ENCODE measurements around the gene SNRNP27. TPM values are rescaled to one million over a fixed set of nuclear protein-coding genes. Genes with fewer than 3 reads are reported as not detected.

The SNRNP27 gene
- total RNA-seq, 2 experiments from 2014 or later: 54.3 to 57.9 TPM

DNA sequence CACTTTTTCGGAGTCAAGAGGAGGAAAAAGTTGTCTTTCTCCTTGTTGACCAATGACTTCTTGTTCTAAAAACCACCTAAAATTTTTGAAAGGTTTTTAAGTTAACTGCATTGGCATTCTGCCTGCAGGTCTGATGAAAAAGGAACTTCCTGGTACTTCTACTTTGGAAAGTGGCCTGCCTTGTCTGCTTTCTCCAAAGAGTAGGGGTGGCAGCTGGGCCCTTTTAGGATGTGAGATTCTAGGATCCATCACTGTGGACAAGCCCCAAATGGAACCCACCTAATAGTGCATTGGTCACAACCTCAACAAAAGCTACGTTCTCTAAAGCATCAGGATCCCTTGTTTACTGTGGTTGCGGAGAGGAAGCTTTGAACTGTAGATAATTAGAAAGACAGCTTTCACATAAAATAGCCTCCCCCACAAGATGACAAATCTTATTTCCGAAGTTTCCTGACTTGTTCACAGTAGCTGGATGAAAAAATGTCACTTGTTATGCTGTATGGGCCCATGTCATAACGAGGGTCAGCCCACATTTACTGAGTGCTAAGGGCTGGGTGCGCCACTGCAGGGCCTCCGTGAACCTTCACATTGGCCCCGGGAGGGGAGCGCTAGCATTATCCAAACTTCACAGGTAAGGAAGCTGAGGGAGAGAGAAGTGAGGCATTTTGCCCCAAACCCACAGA is 50.2 kb downstream of the SNRNP27 start:
- Mint-ChIP-seq H3K36me3 (ENCODE audit: low read depth) (peaks cover 5% of the 10 kb centered on the region), H3K9me3 (no peaks in the 10 kb centered on the region), H3K27me3 (no peaks in the 10 kb centered on the region), H3K4me3 (no peak overlapping the region), H3K4me1 (ENCODE audit: low read depth) (peaks cover 37% of the 10 kb centered on the region), H3K27ac (no peak overlapping the region)
- TF ChIP-seq, protein P1, sequence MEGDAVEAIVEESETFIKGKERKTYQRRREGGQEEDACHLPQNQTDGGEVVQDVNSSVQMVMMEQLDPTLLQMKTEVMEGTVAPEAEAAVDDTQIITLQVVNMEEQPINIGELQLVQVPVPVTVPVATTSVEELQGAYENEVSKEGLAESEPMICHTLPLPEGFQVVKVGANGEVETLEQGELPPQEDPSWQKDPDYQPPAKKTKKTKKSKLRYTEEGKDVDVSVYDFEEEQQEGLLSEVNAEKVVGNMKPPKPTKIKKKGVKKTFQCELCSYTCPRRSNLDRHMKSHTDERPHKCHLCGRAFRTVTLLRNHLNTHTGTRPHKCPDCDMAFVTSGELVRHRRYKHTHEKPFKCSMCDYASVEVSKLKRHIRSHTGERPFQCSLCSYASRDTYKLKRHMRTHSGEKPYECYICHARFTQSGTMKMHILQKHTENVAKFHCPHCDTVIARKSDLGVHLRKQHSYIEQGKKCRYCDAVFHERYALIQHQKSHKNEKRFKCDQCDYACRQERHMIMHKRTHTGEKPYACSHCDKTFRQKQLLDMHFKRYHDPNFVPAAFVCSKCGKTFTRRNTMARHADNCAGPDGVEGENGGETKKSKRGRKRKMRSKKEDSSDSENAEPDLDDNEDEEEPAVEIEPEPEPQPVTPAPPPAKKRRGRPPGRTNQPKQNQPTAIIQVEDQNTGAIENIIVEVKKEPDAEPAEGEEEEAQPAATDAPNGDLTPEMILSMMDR (IDR thresholded peaks at IDR 0.05): no peak
- ATAC-seq: no peak
- no peak for DNase-seq
- CTCF ChIA-PET: interaction anchor here (1.3 to 1.4 kb wide), 2 partner anchors 12 kb away, joined by 3 to 6 read pairs; no protein-coding TSS in a partner anchor
- POLR2A ChIA-PET: interaction anchor here (1.0 to 1.3 kb wide), 2 partner anchors 8 to 11 kb away, joined by 3 to 4 read pairs; no protein-coding TSS in a partner anchor
- intact Hi-C loops (cut with micrococcal nuclease): no loop called here

DNA sequence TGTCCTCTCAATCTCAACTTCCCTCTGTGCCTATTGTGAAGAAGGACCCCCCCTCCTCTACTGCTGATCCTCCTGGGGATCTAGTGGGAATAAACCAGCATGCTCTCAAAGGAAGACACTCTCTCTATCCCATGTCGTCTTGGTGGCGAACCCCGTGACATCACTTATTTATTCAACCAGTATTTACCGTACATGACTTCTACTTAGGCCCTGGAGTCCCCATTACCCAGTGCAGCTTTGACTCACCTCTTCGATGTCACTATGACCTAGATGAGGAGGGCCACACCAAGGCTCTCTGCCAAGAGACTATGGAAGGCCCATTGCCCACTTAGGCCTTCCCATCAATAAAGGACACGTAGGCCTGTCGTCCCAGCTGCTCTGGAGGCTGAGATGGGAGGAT is 51.0 kb downstream of the SNRNP27 start:
- H3K9me3 Mint-ChIP-seq: no peaks in the 10 kb centered on the region
- no peak overlapping the region for H3K4me3 Mint-ChIP-seq
- intact Hi-C loops (cut with micrococcal nuclease): no loop called here
- no peaks in the 10 kb centered on the region for H3K27me3 Mint-ChIP-seq
- H3K36me3 Mint-ChIP-seq (ENCODE audit: low read depth): peaks cover under 1% of the 10 kb centered on the region
- H3K27ac Mint-ChIP-seq: no peak overlapping the region
- ChIA-PET CTCF (interaction anchor here (1.3 to 1.4 kb wide), 2 partner anchors 11 to 12 kb away, joined by 3 to 6 read pairs; no protein-coding TSS in a partner anchor), POLR2A (interaction anchor here (1.3 to 2.2 kb wide), 2 partner anchors 9 to 13 kb away, joined by 4 to 9 read pairs; no protein-coding TSS in a partner anchor)
- peaks cover 37% of the 10 kb centered on the region for H3K4me1 Mint-ChIP-seq (ENCODE audit: low read depth)
- no peak for DNase-seq
- TF ChIP-seq, protein P1 (IDR thresholded peaks at IDR 0.05): no peak
- ATAC-seq: no peak

GRCh38 chr2:69945441-69945840 is 51.7 kb downstream of the SNRNP27 start:
- ATAC-seq: no peak
- H3K36me3 Mint-ChIP-seq (ENCODE audit: low read depth): no peaks in the 10 kb centered on the region
- ChIA-PET POLR2A (interaction anchor here (1.3 to 2.2 kb wide), 3 partner anchors 9 to 123 kb away, joined by 4 to 9 read pairs (median 9); no protein-coding TSS in a partner anchor), CTCF (interaction anchor here (1.4 to 2.0 kb wide), 2 partner anchors 13 to 129 kb away, joined by 4 to 6 read pairs; no protein-coding TSS in a partner anchor)
- H3K9me3 Mint-ChIP-seq: no peaks in the 10 kb centered on the region
- intact Hi-C loops (cut with micrococcal nuclease): no loop called here
- TF ChIP-seq, protein P1 (IDR thresholded peaks at IDR 0.05): no peak
- H3K27ac Mint-ChIP-seq: peak overlapping the region; percentile 33
- no peak overlapping the region for H3K4me3 Mint-ChIP-seq
- peaks cover 37% of the 10 kb centered on the region for H3K4me1 Mint-ChIP-seq (ENCODE audit: low read depth)
- no peak for DNase-seq
- no peaks in the 10 kb centered on the region for H3K27me3 Mint-ChIP-seq

DNA sequence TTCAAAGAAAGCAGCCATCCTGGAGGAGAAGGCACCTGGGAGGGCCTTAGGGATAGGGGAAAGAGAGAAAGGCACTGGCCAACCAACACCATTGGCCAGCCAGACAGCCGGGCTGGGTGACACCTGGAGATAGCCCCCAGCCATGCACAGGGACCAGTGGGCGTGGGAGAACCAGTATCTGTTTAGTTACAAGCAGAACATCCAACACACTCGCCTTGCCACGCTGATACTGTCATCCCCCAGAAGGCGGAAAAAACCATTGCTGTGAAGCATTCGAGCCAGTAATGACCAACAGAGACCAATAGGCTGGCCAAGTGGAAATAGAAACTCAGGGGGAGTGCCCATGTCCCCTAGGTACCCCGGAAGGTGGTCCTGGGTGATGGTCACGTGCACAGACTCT is 52.2 kb downstream of the SNRNP27 start:
- Mint-ChIP-seq H3K27me3 (no peaks in the 10 kb centered on the region), H3K4me3 (no peak overlapping the region), H3K27ac (no peak overlapping the region), H3K9me3 (no peaks in the 10 kb centered on the region), H3K4me1 (ENCODE audit: low read depth) (peaks cover 37% of the 10 kb centered on the region), H3K36me3 (ENCODE audit: low read depth) (no peaks in the 10 kb centered on the region)
- ChIA-PET CTCF (interaction anchor here (1.4 to 2.0 kb wide), 3 partner anchors 34 to 129 kb away, joined by 3 to 4 read pairs (median 4); partner anchors contain the start of gene SNRNP27), POLR2A (interaction anchor here (0.9 to 2.2 kb wide), 8 partner anchors 9 to 197 kb away, joined by 3 to 9 read pairs (median 4); partner anchors contain the start of gene MXD1)
- no peak for DNase-seq
- no peak for ATAC-seq
- TF ChIP-seq, protein P1 (IDR thresholded peaks at IDR 0.05): no peak
- intact Hi-C loops (cut with micrococcal nuclease): no loop called here

Data from activated CD8-positive, alpha-beta T cell treated with anti-CD3 and anti-CD28 coated beads for 36 hours (primary cell).